Measurements from ENCODE around the gene TMEM94.
"Not testable (repeated sequence)": the region's sequence is repeated elsewhere in the genome, so short reads cannot be mapped to it uniquely, and the experiment has no call there.

GRCh38 chr17:75477490-75477862, 21.0 kb downstream of the TMEM94 start:
- TF ChIP-seq, protein P1, sequence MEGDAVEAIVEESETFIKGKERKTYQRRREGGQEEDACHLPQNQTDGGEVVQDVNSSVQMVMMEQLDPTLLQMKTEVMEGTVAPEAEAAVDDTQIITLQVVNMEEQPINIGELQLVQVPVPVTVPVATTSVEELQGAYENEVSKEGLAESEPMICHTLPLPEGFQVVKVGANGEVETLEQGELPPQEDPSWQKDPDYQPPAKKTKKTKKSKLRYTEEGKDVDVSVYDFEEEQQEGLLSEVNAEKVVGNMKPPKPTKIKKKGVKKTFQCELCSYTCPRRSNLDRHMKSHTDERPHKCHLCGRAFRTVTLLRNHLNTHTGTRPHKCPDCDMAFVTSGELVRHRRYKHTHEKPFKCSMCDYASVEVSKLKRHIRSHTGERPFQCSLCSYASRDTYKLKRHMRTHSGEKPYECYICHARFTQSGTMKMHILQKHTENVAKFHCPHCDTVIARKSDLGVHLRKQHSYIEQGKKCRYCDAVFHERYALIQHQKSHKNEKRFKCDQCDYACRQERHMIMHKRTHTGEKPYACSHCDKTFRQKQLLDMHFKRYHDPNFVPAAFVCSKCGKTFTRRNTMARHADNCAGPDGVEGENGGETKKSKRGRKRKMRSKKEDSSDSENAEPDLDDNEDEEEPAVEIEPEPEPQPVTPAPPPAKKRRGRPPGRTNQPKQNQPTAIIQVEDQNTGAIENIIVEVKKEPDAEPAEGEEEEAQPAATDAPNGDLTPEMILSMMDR (IDR thresholded peaks at IDR 0.05): not testable (repeated sequence)
- not testable (repeated sequence) for TF ChIP-seq POLR2A, EP300 (IDR thresholded peaks at IDR 0.05)

All from gastroesophageal sphincter (tissue), 3 donors.